Vagina (tissue), 2 donors: ENCODE measurements around the gene SLC38A6. TPM values are rescaled to one million over a fixed set of nuclear protein-coding genes. Genes with fewer than 3 reads are reported as not detected.

ENCODE experiments used
- DNase-seq, 2 donors: peaks; one replicate each; pipeline ENCODE4 v3.0.0-alpha.2; 2017; ENCODE audit errors: extremely low spot score in 2 of 2
- H3K27ac ChIP-seq: fragments of 200-600 bp; sonication (generic); one replicate; pipeline ENCODE4 v1.5.1; 2019
- H3K27me3 ChIP-seq: fragments of 200-600 bp; sonication (generic); one replicate; pipeline ENCODE4 v1.5.1; 2019
- H3K36me3 ChIP-seq, 2 donors: fragments of 200-600 bp; sonication (generic); one replicate each; pipeline ENCODE4 v1.5.1; 2017 to 2019
- H3K4me1 ChIP-seq: fragments of 200-600 bp; sonication (generic); one replicate; pipeline ENCODE4 v1.5.1; 2019
- H3K4me3 ChIP-seq, 2 donors: fragments of 200-600 bp; sonication (generic); 1 replicate in 1 of 2; 2 replicates in 1 of 2; pipeline ENCODE4 v1.5.1; 2016 to 2019
- H3K9me3 ChIP-seq: fragments of 200-600 bp; sonication (generic); one replicate; pipeline ENCODE4 v1.5.1; 2019
- POLR2A ChIP-seq, 2 donors: fragments of 450-650 bp; IDR thresholded peaks; one replicate each; pipeline ENCODE4 v1.6.1; 2017; ENCODE audit warnings: antibody characterized with exemption in 2 of 2, mild to moderate bottlenecking in 2 of 2, moderate library complexity in 2 of 2
- POLR2AphosphoS5 ChIP-seq, 2 donors: sonication (generic); formaldehyde crosslinking; IDR thresholded peaks; one replicate each; pipeline ENCODE4 v1.9.0; 2017; ENCODE audit warnings: antibody characterized with exemption in 2 of 2, mild to moderate bottlenecking in 2 of 2, low read depth in 1 of 2; ENCODE audit not compliant: insufficient read depth in 1 of 2
- intact Hi-C: fragments of 100-400 bp; cut with DNase I; formaldehyde crosslinking; loops from one replicate; pipeline ENCODE4 v1.15.1; 2023
- total RNA-seq: library from RNA; depleted of rRNA; stranded (reverse); fragments of >200 nt; gene quantifications from one replicate; pipeline ENCODE4 v1.2.3, GENCODE V29; 2016
- TF ChIP-seq, protein P1 (sequence below), 3 experiments: fragments of 450-650 bp in 2 of 3; fragments of 200-600 bp in 1 of 3; sonication (generic) in 1 of 3; IDR thresholded peaks; one replicate each; pipeline ENCODE4 v1.5.1; 2017 to 2019; ENCODE audit warnings: antibody characterized with exemption in 3 of 3, mild to moderate bottlenecking in 2 of 3, moderate library complexity in 2 of 3

SLC38A6 gene
- total RNA-seq: 17.2 TPM

DNA sequence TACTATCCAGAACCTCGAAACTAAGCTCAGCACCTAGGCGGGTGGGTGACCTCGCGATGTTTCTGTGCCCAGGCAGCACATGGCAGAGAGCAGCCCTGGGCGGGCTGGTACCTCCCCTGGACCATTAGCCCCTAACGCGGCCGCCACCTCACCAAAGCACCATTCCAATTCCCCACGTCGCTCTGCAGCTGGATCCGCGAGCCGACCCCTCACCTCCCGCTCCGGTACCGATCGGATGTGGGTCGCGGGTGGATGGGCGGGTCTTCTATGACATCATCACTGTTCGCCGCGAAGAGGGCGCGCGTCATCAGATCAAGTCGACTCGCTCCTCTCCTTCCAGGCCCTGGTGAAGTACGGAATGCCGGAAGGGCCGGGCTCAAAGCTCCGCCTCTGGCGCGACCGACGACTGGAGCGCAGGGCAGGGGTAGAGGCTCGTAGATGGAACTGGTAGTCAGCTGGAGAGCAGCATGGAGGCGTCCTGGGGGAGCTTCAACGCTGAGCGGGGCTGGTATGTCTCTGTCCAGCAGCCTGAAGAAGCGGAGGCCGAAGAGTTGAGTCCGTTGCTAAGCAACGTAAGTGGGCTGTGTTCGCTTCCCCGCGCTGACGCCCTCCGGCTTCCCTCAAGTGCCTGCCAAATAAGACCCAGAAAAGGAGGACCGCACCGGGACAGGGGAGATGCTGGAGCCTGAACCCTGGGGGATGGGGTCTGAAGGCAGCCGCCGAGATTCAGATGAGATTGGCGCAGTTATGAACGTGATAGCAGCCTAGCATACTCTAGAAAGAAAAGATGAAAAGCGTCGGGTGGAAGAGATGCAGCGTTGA lies at the start of gene SLC38A6, which contains the start of gene TRMT5:
SLC38A6 (plus strand) TSS at position 435 of the 822 bp plus-strand sequence; CDS start at position 468, 33 bp downstream.
TRMT5 (minus strand) TSS at position 269 of the 822 bp plus-strand sequence; CDS start at position 163, 106 bp downstream.
- peak in 1 of 2 donors; percentile 97 for DNase-seq
- H3K4me3 ChIP-seq: peak within 1 kb of the TSS; percentile 64 to 77
- peak within 1 kb of the TSS; percentile 77 for H3K27ac ChIP-seq
- no peaks in the 10 kb centered on the region for H3K9me3 ChIP-seq
- TF ChIP-seq, protein P1, sequence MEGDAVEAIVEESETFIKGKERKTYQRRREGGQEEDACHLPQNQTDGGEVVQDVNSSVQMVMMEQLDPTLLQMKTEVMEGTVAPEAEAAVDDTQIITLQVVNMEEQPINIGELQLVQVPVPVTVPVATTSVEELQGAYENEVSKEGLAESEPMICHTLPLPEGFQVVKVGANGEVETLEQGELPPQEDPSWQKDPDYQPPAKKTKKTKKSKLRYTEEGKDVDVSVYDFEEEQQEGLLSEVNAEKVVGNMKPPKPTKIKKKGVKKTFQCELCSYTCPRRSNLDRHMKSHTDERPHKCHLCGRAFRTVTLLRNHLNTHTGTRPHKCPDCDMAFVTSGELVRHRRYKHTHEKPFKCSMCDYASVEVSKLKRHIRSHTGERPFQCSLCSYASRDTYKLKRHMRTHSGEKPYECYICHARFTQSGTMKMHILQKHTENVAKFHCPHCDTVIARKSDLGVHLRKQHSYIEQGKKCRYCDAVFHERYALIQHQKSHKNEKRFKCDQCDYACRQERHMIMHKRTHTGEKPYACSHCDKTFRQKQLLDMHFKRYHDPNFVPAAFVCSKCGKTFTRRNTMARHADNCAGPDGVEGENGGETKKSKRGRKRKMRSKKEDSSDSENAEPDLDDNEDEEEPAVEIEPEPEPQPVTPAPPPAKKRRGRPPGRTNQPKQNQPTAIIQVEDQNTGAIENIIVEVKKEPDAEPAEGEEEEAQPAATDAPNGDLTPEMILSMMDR (IDR thresholded peaks at IDR 0.05): no peak
- TF ChIP-seq POLR2AphosphoS5 (IDR thresholded peaks at IDR 0.05; ENCODE audit: insufficient read depth in 1 of 2, low read depth in 1 of 2) (peak; percentile 92 to 96), POLR2A (IDR thresholded peaks at IDR 0.05) (peak in 1 of 2 donors; percentile 12)
- intact Hi-C loops: no loop called here
- H3K36me3 ChIP-seq: no peaks in the 10 kb centered on the region
- H3K4me1 ChIP-seq: peaks cover 35% of the 10 kb centered on the region
- H3K27me3 ChIP-seq: no peaks in the 10 kb centered on the region

DNA sequence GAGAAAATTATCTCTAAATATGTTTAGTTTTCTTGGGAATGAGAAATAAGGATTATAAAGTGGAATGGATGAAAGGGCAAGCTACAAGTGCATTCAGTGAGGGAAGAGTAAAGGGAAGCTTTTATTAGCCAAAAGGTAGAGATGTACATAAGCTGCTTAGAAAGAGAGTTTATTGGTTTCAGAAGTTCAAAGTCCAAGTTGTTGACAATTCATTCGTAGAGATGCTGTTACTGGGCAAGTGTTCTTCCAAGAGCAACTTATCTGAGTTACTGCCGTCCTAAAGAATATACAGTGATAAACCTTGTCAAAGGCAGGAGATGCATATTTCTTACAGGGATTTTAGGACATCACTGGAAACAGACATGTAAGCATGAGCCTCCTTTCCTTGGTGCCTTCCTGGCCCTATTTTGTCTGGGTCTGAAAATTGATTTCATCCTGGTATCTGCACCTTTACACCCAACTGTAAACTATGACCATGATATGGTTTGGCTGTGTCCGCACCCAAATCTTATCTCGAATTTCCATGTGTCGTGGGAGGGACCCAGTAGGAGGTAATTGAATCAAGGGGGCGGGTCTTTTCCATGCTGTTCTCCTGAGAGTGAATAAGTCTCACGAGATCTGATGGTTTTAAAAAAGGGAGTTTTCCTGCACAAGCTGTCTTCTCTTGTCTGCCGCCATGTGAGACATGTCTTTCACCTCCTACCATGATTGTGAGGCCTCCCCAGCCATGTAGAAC lies 47.0 kb upstream of the SLC38A6 start:
- Histone ChIP-seq H3K27me3 (no peaks in the 10 kb centered on the region), H3K4me3 (no peak overlapping the region), H3K4me1 (no peaks in the 10 kb centered on the region), H3K27ac (no peak overlapping the region), H3K36me3 (no peaks in the 10 kb centered on the region), H3K9me3 (no peaks in the 10 kb centered on the region)
- intact Hi-C loops: no loop called here
- no peak for DNase-seq
- TF ChIP-seq POLR2A (IDR thresholded peaks at IDR 0.05) (no peak), POLR2AphosphoS5 (IDR thresholded peaks at IDR 0.05; ENCODE audit: insufficient read depth in 1 of 2, low read depth in 1 of 2) (no peak)
- TF ChIP-seq, protein P1 (IDR thresholded peaks at IDR 0.05): no peak

DNA sequence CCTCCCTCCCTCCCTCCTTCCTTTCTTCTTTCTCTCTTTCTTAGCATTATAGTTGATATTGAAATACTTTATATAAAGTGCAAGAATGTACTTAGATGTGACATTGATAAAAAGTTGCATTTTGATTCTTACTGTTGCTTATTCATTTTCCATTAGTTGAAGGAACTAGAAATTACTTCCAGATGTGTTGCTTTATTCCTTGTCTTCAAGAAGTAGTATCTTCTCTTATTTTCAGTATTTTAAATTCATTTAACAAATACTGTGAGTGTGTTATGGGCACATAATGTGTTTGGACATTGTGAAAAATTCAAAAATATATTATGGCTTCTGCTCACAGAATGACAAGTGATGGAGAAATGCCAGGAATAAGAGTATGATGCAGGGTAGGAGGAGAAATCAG lies 45.7 kb upstream of the SLC38A6 start:
- TF ChIP-seq POLR2AphosphoS5 (IDR thresholded peaks at IDR 0.05; ENCODE audit: insufficient read depth in 1 of 2, low read depth in 1 of 2) (no peak), POLR2A (IDR thresholded peaks at IDR 0.05) (no peak)
- TF ChIP-seq, protein P1 (IDR thresholded peaks at IDR 0.05): no peak
- H3K4me1 ChIP-seq: no peaks in the 10 kb centered on the region
- H3K4me3 ChIP-seq: no peak overlapping the region
- no peak overlapping the region for H3K27ac ChIP-seq
- no peak for DNase-seq
- no peaks in the 10 kb centered on the region for H3K9me3 ChIP-seq
- intact Hi-C loops: no loop called here
- H3K36me3 ChIP-seq: no peaks in the 10 kb centered on the region
- no peaks in the 10 kb centered on the region for H3K27me3 ChIP-seq

DNA sequence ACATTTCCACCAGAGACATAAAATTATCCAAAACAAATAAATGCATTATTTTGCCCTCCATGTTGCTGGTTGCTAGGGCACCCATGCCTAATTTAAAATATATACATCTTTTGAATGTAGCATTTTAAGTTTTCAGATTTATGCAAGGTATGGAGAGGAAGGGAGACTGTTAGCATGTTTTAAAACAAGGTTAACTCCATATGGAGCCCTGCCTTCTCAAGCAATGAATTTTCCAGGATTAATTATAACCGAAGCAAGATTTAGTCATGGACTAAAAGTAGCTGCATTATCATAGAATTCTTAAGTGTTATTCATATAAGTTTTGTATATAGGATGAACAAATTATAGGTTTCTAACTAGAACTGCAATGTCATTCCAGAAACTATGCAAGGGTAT lies 37.4 kb upstream of the SLC38A6 start:
- no peaks in the 10 kb centered on the region for H3K36me3 ChIP-seq
- TF ChIP-seq POLR2AphosphoS5 (IDR thresholded peaks at IDR 0.05; ENCODE audit: insufficient read depth in 1 of 2, low read depth in 1 of 2) (no peak), POLR2A (IDR thresholded peaks at IDR 0.05) (no peak)
- TF ChIP-seq, protein P1 (IDR thresholded peaks at IDR 0.05): no peak
- intact Hi-C loops: no loop called here
- no peak for DNase-seq
- no peaks in the 10 kb centered on the region for H3K9me3 ChIP-seq
- H3K27me3 ChIP-seq: no peaks in the 10 kb centered on the region
- H3K4me3 ChIP-seq: no peak overlapping the region
- H3K27ac ChIP-seq: no peak overlapping the region
- no peaks in the 10 kb centered on the region for H3K4me1 ChIP-seq
